Stimulated activated CD4-positive, alpha-beta T cell treated with anti-CD3 and anti-CD28 coated beads, Interleukin-4, amount 100 ng/mL, for 1 hour (primary cell): ENCODE measurements around the gene CYCS.
"Not testable (repeated sequence)": the region's sequence is repeated elsewhere in the genome, so short reads cannot be mapped to it uniquely, and the experiment has no call there.

Experiments used
- DNase-seq: peaks from one replicate; pipeline ENCODE4 v3.0.0-alpha.2; 2020

CYCS gene

DNA sequence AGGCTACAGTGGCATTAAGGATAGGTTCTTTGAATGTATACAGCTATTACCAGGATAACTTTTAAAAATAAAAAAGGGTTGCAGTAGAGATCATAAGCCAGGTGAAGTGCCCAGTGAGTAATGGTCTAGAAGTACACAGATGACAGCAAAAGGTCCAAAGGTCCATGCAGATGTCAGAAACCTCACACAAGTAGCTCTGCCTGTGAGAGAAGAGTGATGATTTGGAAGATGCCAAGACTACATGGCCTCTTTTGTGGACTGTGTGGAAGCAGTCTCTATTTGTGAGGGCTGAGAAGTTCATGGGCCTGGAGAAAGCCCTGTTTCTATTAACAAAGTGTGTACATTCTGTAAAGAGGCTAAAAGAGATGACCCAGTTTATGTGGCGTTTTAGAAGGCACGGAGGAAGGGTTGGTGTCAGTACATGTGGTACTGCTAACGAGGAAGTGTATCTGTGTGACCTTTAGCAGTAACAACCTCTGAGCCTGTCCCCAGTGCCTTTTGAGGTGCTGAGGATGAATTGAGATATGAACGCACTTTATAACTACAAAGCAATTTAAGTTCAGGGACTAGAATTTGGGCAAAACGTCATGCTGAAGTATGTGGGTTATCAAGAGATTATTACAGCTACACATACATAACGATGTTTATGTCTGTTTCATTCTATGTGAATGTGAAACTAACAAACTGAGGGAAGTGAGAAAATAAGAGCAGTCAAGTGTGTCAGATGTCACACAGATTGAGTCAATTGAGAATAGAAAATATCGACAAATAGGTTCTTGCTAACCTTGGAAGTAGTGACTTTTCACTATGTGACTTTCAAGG lies 7.6 kb downstream of the CYCS start:
- DNase-seq: no peak

DNA sequence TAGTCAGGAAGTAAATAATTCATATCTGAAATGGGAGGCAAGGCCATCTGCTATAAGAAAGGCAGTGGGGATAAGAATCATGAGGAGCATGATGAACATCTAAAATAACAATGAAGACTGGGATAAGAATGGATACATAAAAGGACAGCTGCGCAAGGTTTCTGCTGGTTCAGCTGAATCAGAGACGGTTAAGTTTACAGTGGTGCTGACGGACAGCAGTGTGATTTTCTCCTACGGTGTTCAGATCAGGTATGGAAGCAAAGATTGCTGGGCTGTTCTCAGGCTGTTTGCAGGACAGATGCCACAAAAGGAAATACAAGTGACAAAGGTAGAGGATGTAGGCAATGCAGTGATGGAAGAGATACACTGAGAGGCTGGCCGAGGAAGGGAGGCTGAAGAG lies 8.4 kb downstream of the CYCS start:
- DNase-seq: no peak

DNA sequence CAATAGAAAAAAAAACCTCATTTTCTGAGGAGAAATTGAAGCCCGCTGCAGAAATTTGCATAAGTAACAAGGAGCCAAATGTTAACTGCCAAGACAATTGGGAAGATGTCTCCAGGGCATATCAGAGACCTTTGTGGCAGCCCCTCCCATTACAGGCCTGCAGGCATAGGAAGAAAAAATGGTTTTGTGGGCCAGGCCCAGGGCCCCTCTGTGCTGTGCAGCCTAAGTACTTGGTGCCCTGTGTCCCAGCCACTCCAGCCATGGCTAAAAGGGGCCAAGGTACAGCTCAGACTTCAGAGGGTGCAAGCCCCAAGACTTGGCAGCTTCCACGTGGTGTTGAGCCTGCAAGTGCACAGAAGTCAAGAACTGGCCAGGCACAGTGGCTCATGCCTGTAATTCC lies 14.5 kb downstream of the CYCS start:
- DNase-seq: not testable (repeated sequence)

GRCh38 chr7:25109276-25109675 lies 15.8 kb downstream of the CYCS start:
- no peak for DNase-seq

DNA sequence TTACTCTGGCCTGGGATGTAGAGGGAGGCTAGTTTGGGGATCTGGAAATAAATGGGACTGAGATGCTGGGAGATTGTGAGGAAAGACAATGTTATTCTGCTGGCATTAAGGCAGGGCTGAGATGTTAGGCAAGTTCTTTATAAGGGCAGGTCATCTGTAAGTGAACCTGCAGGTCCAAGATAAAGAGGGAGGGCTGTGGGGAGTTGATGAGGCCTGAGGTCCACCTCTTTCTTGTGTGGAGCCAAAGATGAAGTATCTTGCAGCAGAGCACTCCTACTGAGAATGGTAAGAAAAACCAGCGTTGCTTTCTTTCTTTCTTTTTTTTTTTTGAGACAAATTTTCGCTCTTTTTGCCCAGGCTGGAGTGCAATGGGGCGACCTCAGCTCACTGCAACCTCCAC lies 19.1 kb downstream of the CYCS start:
- no peak for DNase-seq

DNA sequence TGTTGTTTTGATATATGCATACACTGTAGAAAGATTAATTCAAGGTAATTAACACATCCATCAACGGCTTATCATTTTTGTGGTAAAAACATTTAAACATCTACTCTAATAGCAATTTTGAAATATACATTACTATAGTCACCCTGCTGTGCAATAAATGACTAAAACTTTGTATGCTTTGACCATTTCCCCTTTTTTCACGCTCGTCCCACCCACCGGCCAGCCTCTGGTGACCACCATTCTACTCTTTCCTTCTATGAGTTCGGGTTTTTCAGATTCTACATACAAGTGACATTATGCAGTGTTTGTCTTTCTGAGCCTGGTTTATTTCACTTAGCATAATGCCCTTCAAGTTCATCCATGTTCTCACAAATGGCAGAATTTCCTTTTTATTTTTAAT lies 21.3 kb downstream of the CYCS start:
- no peak for DNase-seq

GRCh38 chr7:25101817-25102216 lies 23.2 kb downstream of the CYCS start:
- DNase-seq: no peak

DNA sequence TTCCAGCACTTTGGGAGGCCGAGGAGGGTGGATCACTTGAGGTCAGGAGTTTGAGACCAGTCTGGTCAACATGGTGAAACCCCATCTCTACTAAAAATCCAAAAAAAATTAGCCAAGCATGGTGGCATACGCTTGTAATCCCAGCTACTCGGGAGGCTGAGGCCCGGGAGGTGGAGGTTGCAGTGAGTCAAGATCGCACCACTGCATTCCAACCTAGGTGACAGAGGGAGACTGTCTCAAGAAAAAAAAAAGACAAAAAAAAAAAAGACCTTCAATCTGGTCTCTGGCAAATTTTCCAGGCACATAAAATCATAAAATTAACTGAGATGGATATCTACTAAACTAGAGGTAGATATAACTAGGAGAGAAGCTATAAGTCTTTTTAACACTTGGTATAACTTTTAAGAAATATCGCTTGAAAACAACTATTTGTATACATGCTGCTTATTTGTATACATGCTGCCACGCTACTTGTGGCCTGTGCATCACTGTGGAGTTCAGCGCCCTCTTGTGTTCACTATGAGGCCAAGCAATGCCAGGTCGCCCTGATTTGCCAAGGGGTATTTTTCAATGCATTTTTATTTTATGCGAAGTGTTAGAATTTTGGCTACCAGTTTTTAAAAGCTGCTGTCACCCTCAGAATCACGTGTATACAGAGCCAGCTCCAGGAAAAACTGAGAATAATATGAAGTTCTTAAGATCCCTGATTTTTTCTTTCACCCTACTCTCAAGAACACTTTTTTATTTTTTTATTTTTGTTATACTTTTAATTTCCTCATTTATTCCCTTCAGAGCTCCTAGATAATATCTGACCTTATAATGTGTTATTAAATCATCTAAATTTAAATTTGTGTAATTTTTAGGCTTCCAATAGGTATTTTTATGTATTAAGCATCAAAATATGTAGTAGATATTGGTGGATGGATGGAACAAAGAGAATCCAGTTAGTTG lies 26.7 kb downstream of the CYCS start:
- DNase-seq: peak; percentile 49

DNA sequence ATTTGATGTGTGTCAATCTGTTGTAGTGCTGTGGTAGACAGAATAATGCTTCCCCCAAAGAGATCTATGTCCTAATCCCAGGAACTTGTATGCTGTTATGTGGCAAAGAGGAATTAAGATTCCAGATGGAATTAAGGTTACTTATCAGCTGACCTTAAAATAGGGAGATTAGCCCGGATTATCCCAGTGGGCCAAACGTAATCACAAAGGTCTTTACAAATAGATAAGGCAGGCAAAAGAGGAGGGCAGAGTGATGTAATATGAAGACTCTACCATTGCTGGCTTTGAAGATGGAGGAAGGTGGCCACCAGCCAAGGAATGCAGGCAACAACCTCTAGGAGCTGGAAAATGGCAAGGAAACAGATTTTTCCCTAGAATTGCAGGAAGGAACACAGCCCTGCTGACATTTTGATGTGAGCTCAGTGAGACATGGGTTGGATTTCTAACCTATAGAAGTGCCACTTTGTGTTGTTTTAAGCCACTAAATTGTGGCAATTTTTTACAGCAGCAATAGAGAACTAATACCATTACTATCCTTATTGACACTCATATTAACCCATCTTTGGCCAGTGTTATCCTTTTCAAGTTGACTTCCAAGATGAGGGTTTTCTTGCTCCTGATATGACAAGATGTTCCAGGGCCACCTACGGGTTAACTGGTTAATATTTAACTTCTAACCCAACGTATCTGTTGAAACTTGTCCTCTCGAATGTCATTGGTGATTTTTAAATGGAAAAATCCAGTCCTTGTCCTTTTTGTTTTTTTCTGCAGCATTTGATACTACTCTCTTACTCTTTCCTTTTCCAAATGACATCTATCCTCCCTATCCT lies 29.3 kb downstream of the CYCS start:
- DNase-seq: no peak

DNA sequence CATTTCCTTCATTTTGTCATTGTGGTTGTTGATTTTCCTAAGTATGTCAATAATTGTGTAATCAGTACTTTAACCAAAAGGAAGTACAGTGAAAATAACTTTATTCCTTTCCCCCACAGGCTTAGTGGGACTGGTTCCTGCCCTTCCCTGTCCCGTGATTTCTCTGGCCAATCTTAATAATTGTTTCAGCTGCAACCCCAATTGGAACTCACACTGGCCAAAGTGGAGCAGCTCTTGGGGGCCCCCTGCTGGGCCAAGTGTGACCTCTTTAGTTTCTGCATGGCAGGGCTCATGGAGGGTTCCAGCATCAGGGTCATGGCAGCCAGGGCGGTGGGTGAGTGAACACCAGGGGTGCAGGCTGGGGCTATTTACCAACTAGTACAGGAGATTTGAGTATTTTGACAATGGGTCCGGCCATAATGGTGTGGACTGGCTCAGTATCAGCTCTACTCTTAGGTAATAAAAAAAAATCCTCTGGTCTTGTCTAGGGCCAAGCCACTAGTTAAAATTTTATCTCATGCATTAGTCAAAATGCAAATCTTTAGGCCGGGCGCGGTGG lies 31.7 kb downstream of the CYCS start:
- peak; percentile 81 for DNase-seq

- DNase-seq: no peak
Measured at GRCh38 chr7:25091779-25092178, 33.3 kb downstream of the CYCS start.

DNA sequence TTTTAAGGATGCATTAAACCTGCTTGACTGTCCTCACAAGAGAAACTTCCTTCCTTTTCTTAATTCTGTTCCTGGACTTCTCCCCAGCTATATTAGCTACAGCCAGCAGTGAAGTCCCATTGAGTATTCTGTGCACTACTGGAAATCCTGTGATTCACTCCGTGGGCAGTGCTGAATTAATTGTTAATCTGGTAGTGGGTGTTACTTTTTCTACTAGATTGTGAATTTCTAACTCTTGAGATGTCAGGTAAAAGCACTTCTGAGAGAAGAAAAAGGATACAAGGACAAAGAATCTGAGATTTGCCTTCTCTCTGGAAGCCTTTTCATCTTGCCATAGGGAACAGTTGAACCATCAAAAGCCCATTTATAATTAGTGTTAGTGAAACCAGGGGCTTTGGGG lies 33.9 kb downstream of the CYCS start:
- DNase-seq: no peak

- no peak for DNase-seq
Measured at GRCh38 chr7:25090374-25090773, 34.7 kb downstream of the CYCS start.

DNA sequence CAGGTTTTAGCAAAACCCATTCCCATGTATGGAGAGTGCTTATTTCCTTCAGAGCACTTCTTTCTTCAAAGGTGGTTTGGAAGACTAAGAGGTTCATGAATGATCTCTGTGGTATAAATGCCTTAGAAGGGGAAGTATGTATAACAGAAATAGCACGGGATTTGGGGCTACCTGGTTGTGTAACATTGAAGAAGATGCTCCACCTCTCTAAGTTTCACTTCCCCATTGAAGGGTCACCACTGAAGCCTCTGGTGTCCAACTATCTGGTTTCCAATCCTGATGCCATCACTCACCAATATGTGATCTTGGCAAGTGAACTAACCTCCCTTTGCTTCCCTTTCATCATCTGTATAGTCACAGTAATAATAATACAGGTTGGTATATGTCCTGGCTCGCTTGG lies 37.2 kb downstream of the CYCS start:
- no peak for DNase-seq

- DNase-seq: no peak
Measured at GRCh38 chr7:25084821-25085220, 40.2 kb downstream of the CYCS start.

GRCh38 chr7:25083201-25083600 lies 41.9 kb downstream of the CYCS start:
- DNase-seq: no peak

DNA sequence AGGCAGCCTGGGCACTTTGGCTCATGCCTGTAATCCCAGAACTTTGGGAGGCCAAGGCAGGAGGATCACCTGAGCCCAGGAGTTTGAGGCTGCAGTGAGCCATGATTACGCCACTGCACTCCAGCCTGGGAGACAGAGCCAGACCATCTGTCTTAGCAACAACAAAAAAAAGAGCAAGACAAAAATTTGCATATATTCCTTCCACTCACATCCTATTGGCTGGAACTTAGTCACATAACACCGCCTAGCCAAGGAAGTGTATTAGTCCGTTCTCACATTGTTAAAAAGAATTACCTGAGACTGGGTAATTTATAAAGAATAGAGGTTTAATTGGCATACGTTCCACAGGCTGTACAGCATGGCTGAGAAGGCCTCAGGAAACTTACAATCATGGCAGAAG lies 43.0 kb downstream of the CYCS start:
- not testable (repeated sequence) for DNase-seq

GRCh38 chr7:25077096-25077495 lies 48.0 kb downstream of the CYCS start:
- DNase-seq: no peak

- peak; percentile 20 for DNase-seq
Measured at GRCh38 chr7:25075459-25075858, 49.6 kb downstream of the CYCS start.

- no peak for DNase-seq
Measured at GRCh38 chr7:25073451-25073850, 51.6 kb downstream of the CYCS start.
